Upper lobe of left lung (tissue), 4 donors: Measurements from ENCODE around the gene KRTAP4-9.

ENCODE experiments used
- EP300 ChIP-seq, 4 donors: sonication (generic); formaldehyde crosslinking; IDR thresholded peaks; one replicate each; pipeline ENCODE4 v1.5.1; 2017; ENCODE audit warnings: antibody characterized with exemption in 4 of 4, control low read depth in 2 of 4
- POLR2A ChIP-seq, 4 donors: fragments of 450-650 bp; IDR thresholded peaks; one replicate each; pipeline ENCODE4 v1.5.1; 2016 to 2017; ENCODE audit warnings: antibody characterized with exemption in 4 of 4, mild to moderate bottlenecking in 2 of 4
- POLR2AphosphoS5 ChIP-seq, 2 donors: sonication (generic); formaldehyde crosslinking; IDR thresholded peaks; one replicate each; pipeline ENCODE4 v1.5.1; 2017; ENCODE audit warnings: antibody characterized with exemption in 2 of 2
- TF ChIP-seq, protein P1 (sequence below), 6 experiments: fragments of 450-650 bp in 4 of 6; fragments of 200-600 bp in 2 of 6; sonication (generic) in 2 of 6; IDR thresholded peaks; one replicate each; pipeline ENCODE4 v1.5.1; 2016 to 2019; ENCODE audit warnings: antibody characterized with exemption in 6 of 6

DNA sequence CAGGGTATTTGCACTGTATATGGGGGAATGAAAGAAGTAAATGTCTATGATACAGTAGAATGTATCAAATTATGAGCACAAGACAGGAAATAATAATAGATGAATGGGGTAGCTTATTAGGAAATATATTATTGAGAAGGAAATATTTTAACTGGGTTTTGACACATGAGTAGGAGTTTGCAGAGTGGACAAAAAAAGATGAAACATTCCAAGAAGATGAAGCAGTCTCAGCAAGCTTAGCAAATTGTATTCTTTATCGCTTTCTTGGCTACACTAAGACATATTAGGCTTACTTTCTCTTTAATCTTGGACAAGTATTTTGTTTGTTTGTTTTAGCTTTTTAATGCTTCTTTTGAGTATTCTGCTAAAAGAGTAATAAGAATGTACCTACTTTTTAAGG, 1.3 kb upstream of the KRTAP4-9 start:
- no peak for TF ChIP-seq POLR2A (IDR thresholded peaks at IDR 0.05)
- TF ChIP-seq POLR2AphosphoS5 (IDR thresholded peaks at IDR 0.05), result no peak
- TF ChIP-seq, protein P1, sequence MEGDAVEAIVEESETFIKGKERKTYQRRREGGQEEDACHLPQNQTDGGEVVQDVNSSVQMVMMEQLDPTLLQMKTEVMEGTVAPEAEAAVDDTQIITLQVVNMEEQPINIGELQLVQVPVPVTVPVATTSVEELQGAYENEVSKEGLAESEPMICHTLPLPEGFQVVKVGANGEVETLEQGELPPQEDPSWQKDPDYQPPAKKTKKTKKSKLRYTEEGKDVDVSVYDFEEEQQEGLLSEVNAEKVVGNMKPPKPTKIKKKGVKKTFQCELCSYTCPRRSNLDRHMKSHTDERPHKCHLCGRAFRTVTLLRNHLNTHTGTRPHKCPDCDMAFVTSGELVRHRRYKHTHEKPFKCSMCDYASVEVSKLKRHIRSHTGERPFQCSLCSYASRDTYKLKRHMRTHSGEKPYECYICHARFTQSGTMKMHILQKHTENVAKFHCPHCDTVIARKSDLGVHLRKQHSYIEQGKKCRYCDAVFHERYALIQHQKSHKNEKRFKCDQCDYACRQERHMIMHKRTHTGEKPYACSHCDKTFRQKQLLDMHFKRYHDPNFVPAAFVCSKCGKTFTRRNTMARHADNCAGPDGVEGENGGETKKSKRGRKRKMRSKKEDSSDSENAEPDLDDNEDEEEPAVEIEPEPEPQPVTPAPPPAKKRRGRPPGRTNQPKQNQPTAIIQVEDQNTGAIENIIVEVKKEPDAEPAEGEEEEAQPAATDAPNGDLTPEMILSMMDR (IDR thresholded peaks at IDR 0.05), result no peak
- no peak for TF ChIP-seq EP300 (IDR thresholded peaks at IDR 0.05)
